Middle frontal gyrus (tissue), 1 donor: Measurements from ENCODE around the gene PRKAR2B.
"Not testable (repeated sequence)": the region's sequence is repeated elsewhere in the genome, so short reads cannot be mapped to it uniquely, and the experiment has no call there.

Source experiments
- DNase-seq: peaks from one replicate; pipeline ENCODE4 v3.0.0-alpha.2; 2015; ENCODE audit warnings: low spot score; ENCODE audit errors: extremely low spot score

PRKAR2B gene

GRCh38 chr7:107115762-107116540 is 71.4 kb downstream of the PRKAR2B start:
- no peak for DNase-seq

GRCh38 chr7:107118109-107118900 is 73.8 kb downstream of the PRKAR2B start:
- no peak for DNase-seq

GRCh38 chr7:107119376-107120105 is 75.0 kb downstream of the PRKAR2B start:
- no peak for DNase-seq

GRCh38 chr7:107122486-107122911 is 78.0 kb downstream of the PRKAR2B start:
- no peak for DNase-seq

DNA sequence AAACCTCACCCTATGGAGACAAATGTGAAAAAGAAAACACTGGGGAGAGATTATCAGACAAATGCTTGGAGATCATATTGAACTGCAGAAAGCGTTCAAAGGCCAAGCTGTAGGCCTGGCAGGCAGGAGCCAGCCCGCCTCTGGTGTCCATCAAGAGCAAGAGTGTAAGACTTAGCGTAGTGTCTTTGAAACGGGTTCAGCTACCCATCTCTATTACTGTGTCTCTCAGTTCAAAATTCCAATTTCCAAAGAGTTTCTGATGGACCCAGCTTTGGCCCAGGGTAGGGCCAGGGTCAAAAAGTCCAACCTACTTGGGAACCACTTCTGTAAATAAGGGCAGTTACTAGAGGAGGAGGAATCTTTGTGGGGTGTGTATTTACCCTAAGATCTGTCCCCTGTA is 78.9 kb downstream of the PRKAR2B start:
- DNase-seq: no peak

- DNase-seq: no peak
Observed at GRCh38 chr7:107125475-107125874, 81.0 kb downstream of the PRKAR2B start.

- DNase-seq: no peak
Observed at GRCh38 chr7:107128217-107128616, 83.7 kb downstream of the PRKAR2B start.

GRCh38 chr7:107128748-107129147 is 84.2 kb downstream of the PRKAR2B start:
- DNase-seq: no peak

DNA sequence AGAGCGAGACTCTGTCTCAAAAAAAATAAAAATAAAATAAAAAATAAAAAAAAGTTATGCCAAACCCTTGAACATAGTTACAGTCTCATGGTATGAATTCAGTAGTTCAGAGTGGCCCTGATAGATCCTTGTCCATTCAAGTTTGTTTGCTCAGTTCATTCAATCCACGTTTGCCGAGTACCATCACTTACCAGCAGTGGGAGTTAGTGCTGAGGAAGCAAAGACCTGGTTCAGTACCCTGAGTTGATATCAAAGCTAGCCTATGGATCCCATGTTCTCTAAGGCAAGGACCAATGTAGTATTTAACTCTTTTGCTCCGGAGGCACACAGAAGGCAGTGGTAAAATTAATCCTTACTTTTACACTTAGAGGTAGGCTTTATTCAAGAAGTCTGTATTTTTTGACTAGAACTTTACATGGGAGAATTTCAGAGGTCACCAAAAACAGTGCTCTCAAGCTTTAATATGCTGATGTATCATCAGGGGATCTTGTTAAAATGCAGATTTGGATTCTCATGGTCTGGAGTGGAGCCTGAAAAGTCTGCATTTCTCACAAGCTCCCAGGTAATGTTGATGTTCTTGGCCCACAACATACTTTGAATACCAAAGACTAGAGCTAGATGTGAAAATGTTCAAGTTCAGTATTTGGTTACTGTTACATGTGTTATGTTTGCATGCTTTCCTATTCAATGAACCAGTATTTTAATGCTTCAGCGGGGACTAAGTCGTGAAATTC is 86.1 kb downstream of the PRKAR2B start:
- DNase-seq: no peak

DNA sequence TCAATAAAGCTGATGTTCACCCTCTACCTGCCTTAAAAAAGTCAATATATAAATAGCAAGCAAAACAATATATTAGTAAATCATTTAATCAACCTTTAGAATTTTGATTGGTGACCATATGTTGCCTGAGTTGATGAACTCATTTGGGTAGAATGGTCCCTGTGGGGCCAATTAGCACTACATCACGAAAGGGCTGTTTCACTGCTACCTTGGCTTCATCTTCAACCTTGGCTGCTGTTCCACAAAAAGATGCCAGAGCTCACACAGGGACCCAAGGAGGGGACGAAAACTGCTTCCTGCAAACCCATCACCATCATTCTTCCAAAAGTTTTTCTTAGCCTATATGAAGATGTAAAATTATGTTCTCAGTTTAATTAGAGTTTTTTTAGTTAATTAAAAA is 88.9 kb downstream of the PRKAR2B start:
- DNase-seq: no peak

DNA sequence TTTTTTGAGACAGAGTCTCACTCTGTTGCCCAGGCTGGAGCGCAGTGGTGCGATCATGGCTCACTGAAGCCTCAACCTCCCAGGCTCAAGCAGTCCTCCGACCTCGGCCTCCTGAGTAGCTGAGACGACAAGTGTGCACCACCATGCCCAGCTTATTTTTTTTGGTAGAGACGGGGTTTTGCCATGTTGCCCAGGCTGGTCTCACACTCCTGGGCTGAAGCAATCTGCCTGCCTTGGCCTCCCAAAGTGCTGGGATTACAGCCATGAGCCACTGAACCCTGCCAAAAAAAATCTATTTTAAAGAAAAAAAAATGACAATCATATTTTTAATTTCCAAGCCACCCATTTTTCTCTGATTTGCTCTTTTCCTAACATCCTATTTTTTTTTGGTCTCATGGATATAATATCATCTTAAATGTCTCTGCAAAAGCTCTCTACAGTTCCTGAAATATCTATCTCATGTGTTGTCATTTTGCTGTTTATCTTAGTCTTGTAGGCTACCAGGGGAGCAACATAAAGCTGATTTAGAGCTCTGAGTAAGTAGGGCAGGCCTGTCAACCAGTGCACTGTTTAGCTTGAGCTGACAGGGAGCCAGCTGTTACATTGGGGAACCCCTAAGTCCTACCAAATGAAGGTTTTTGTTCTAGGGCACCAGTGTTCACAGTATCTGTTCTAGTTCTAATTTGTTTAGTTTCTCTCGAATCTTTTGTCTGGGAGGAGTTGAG is 94.4 kb downstream of the PRKAR2B start:
- no peak for DNase-seq

DNA sequence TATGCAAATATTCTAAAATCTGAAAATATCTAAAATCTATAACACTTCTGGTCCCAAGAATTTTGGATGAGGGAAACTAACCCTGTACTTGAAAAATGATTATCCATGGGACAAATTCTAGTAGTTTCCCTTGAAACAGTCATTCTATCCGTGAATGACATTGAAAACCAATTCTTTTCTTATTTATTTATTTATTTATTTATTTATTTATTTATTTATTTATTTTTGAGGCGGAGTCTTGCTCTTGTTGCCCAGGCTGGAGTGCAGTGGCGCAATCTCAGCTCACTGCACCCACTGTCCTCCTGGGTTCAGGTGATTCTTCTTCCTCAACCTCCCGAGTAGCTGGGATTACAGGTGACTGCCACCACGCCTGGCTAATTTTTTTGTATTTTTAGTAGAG is 99.4 kb downstream of the PRKAR2B start:
- not testable (repeated sequence) for DNase-seq

DNA sequence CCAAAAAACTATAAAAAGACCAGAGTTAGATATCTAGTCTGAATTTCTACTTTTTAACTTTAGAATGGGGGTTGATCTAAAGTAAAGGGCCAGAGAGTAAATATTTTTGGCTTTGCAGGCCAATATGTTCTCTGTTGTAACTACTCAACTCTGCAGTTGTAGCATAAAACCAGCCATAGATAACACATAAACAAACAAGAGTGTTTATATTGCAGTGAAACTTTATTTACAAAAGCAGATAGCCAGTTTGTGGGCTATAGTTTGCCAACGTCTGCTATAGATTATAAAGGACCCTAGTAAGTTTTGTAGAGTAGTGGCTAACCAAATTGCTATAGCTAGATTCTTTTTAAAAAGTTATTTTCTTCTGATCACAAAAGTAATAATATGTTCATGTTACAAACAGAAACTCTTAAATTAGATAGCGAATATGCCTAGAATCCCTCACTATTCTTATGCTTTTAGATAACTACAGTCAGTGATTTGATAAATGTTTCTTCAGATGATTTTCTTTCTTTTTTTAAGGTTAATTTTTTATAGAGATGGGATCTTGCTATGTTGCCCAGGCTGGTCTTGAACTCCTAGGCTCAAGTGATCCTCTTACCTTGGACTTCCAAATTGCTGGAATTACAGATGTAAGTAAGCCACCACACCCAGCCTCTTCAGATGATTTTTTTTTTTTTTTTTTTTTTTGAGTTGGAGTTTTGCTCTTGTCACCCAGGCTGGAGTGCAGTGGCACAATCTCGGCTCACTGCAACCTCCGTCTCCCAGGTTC is 100.7 kb downstream of the PRKAR2B start:
- DNase-seq: no peak

GRCh38 chr7:107147464-107148393 is 103.2 kb downstream of the PRKAR2B start:
- DNase-seq: no peak

GRCh38 chr7:107148721-107149120 is 104.2 kb downstream of the PRKAR2B start:
- no peak for DNase-seq

DNA sequence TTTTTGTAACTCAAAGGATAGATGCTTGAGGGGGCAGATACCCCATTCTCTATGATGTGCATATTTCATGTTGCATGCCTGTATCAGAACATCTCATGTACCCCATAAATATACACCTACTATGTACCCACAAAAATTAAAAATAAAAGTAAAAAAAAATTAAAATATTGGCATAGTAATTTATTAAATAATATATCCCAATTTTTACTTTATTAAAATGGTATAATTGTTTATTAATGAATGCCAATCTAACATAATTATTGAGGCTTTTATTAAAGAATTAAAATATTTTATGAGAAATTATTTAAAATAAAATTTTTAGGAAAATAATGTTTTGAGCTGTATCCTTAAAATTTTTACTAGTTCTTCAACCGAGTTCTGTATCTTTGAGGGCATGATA is 105.4 kb downstream of the PRKAR2B start:
- DNase-seq: no peak

DNA sequence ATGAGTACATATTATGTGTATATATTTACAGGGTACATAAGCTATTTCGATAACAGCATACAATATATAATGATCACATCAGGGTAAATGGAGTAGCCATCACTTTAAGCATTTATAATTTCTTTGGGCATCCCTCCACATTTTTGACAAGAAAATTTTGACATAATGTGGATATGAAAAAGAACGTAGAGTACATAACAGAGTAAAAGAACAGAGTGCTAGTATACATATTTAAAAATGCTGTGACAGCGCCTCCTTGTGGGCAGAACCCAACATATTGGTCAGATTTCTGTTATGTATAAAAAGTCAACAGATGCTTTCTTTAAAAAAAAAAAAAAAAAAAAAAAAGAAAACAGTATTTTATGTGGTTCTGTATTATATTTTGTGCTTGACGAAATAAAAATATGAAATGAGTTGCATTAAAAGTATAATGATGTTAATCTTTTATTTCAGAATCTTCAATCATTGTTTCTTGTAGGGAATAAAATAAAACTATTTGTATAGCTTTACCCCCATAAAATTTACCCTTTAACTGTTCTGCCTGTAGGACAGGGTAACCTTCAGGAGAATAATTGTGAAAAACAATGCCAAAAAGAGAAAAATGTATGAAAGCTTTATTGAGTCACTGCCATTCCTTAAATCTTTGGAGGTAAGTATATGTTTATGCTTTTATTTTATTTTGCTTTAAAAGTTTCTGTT is 106.0 kb downstream of the PRKAR2B start:
- peak; percentile 43 for DNase-seq

DNA sequence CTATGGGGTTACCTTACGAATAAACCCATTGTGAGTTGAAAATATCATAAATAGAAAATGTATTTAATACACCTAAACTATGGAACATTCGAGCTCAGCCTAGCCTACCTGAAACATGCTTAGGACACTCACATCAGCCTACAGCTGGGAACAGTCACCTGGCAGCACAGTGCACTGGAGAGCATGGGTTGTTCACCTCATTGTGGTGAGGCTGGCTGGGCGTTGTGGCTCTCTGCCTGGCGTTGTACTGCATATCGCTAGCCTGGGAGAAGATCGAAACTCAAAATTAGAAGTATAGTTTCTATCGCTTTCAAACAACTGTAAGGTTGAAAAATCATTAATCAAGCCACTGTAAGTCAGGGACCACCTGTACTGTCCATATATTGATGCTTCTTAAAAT is 107.0 kb downstream of the PRKAR2B start:
- DNase-seq: no peak
